Measurements from ENCODE around the gene DOK3. TPM values are rescaled to one million over a fixed set of nuclear protein-coding genes. Genes with fewer than 3 reads are reported as not detected.
A peak's percentile ranks its signal among the peaks of the same experiment; 100 is the strongest.

DOK3 gene
- polyA plus RNA-seq, 3 donors from 2014 or later, result 0.48 to 1.3 TPM; not detected in 1

GRCh38 chr5:177528631-177529030 lies 19.0 kb upstream of the DOK3 start:
- Mint-ChIP-seq H3K36me3 (peaks cover 0 to 23% (median 10%) of the 10 kb centered on the region in 3 donors), H3K4me3 (no peak overlapping the region), H3K27ac (no peak overlapping the region), H3K4me1 (peaks cover 2 to 6% of the 10 kb centered on the region in 2 donors), H3K9me3 (no peaks in the 10 kb centered on the region), H3K27me3 (ENCODE audit: low read depth in 3 of 3) (no peaks in the 10 kb centered on the region)
- DNase-seq, result no peak

GRCh38 chr5:177527595-177527994 lies 18.0 kb upstream of the DOK3 start:
- Mint-ChIP-seq H3K4me1 (peaks cover 2 to 6% of the 10 kb centered on the region in 2 donors), H3K27me3 (ENCODE audit: low read depth in 3 of 3) (no peaks in the 10 kb centered on the region), H3K9me3 (no peaks in the 10 kb centered on the region), H3K27ac (no peak overlapping the region), H3K4me3 (no peak overlapping the region), H3K36me3 (peaks cover 0 to 18% (median 10%) of the 10 kb centered on the region in 3 donors)
- no peak for DNase-seq

GRCh38 chr5:177526791-177527190 lies 17.2 kb upstream of the DOK3 start:
- Mint-ChIP-seq H3K4me1 (peaks cover 2 to 3% of the 10 kb centered on the region in 2 donors), H3K27me3 (ENCODE audit: low read depth in 3 of 3) (peaks cover 0 to 2% (median 0%) of the 10 kb centered on the region in 3 donors), H3K36me3 (peaks cover 0 to 14% (median 7%) of the 10 kb centered on the region in 3 donors), H3K4me3 (no peak overlapping the region), H3K9me3 (no peaks in the 10 kb centered on the region), H3K27ac (no peak overlapping the region)
- DNase-seq, result no peak

- Mint-ChIP-seq H3K36me3 (peaks cover 0 to 14% (median 6%) of the 10 kb centered on the region in 3 donors), H3K4me3 (no peak overlapping the region), H3K27me3 (ENCODE audit: low read depth in 3 of 3) (peaks cover 0 to 2% (median 0%) of the 10 kb centered on the region in 3 donors), H3K9me3 (no peaks in the 10 kb centered on the region), H3K27ac (no peak overlapping the region), H3K4me1 (peaks cover 7 to 9% of the 10 kb centered on the region in 2 donors)
- no peak for DNase-seq
Measured at GRCh38 chr5:177526191-177526590, 16.6 kb upstream of the DOK3 start.

GRCh38 chr5:177524941-177525655 lies 15.5 kb upstream of the DOK3 start:
- peaks cover 0 to 2% (median 0%) of the 10 kb centered on the region in 3 donors for H3K27me3 Mint-ChIP-seq (ENCODE audit: low read depth in 3 of 3)
- H3K4me3 Mint-ChIP-seq, result no peak overlapping the region
- H3K27ac Mint-ChIP-seq, result no peak overlapping the region
- H3K4me1 Mint-ChIP-seq, result peaks cover 17 to 18% of the 10 kb centered on the region in 2 donors
- H3K9me3 Mint-ChIP-seq, result no peaks in the 10 kb centered on the region
- no peak for DNase-seq
- H3K36me3 Mint-ChIP-seq, result peaks cover 0 to 5% (median 3%) of the 10 kb centered on the region in 3 donors

- no peak for DNase-seq
- peaks cover 0 to 2% (median 0%) of the 10 kb centered on the region in 3 donors for H3K27me3 Mint-ChIP-seq (ENCODE audit: low read depth in 3 of 3)
Measured at GRCh38 chr5:177524539-177524900, 14.9 kb upstream of the DOK3 start.

GRCh38 chr5:177523711-177524538 lies 14.3 kb upstream of the DOK3 start:
- H3K36me3 Mint-ChIP-seq, result no peaks in the 10 kb centered on the region
- H3K4me1 Mint-ChIP-seq, result peaks cover 20 to 27% of the 10 kb centered on the region in 2 donors
- H3K27me3 Mint-ChIP-seq (ENCODE audit: low read depth in 3 of 3), result peaks cover 0 to 2% (median 0%) of the 10 kb centered on the region in 3 donors
- DNase-seq, result no peak
- H3K27ac Mint-ChIP-seq, result peak overlapping the region in 1 of 6 donors; percentile 57
- no peak overlapping the region for H3K4me3 Mint-ChIP-seq
- no peaks in the 10 kb centered on the region for H3K9me3 Mint-ChIP-seq

More at GRCh38 chr5:177524539-177524900, 14.9 kb upstream of the DOK3 start:
- Mint-ChIP-seq H3K27ac (no peak overlapping the region), H3K4me3 (no peak overlapping the region), H3K4me1 (peaks cover 18 to 21% of the 10 kb centered on the region in 2 donors), H3K9me3 (no peaks in the 10 kb centered on the region), H3K36me3 (peaks cover 0 to 3% (median 3%) of the 10 kb centered on the region in 3 donors)

- no peak for DNase-seq
- Mint-ChIP-seq H3K4me1 (peaks cover 34 to 45% of the 10 kb centered on the region in 2 donors), H3K9me3 (no peaks in the 10 kb centered on the region), H3K36me3 (peaks cover 0 to 5% (median 0%) of the 10 kb centered on the region in 3 donors), H3K4me3 (peak overlapping the region in 1 of 5 donors; percentile 55), H3K27ac (peak overlapping the region in 3 of 6 donors; percentile 14 to 83 (median 59)), H3K27me3 (ENCODE audit: low read depth in 3 of 3) (peaks cover 0 to 8% (median 3%) of the 10 kb centered on the region in 3 donors)
Measured at GRCh38 chr5:177520916-177521513, 11.4 kb upstream of the DOK3 start.

GRCh38 chr5:177520271-177520670 lies 10.6 kb upstream of the DOK3 start:
- Mint-ChIP-seq H3K4me3 (peak overlapping the region in 1 of 5 donors; percentile 14), H3K9me3 (no peaks in the 10 kb centered on the region), H3K4me1 (peaks cover 40 to 53% of the 10 kb centered on the region in 2 donors), H3K27ac (peak overlapping the region in 5 of 6 donors; percentile 35 to 83 (median 59)), H3K36me3 (peaks cover 0 to 5% (median 3%) of the 10 kb centered on the region in 3 donors), H3K27me3 (ENCODE audit: low read depth in 3 of 3) (peaks cover 0 to 8% (median 3%) of the 10 kb centered on the region in 3 donors)
- DNase-seq, result no peak

- peaks cover 42 to 57% of the 10 kb centered on the region in 2 donors for H3K4me1 Mint-ChIP-seq
- H3K27me3 Mint-ChIP-seq (ENCODE audit: low read depth in 3 of 3), result peaks cover 0 to 8% (median 3%) of the 10 kb centered on the region in 3 donors
- H3K4me3 Mint-ChIP-seq, result peak overlapping the region in 1 of 5 donors; percentile 6
- H3K9me3 Mint-ChIP-seq, result no peaks in the 10 kb centered on the region
- peak overlapping the region in 4 of 6 donors; percentile 40 to 67 (median 58) for H3K27ac Mint-ChIP-seq
- no peak for DNase-seq
- peaks cover 0 to 5% (median 3%) of the 10 kb centered on the region in 3 donors for H3K36me3 Mint-ChIP-seq
Measured at GRCh38 chr5:177519463-177520235, 10.0 kb upstream of the DOK3 start.

- H3K27me3 Mint-ChIP-seq (ENCODE audit: low read depth in 3 of 3), result peaks cover 1 to 8% (median 3%) of the 10 kb centered on the region in 3 donors
- peak within 1 kb of the TSS; percentile 95 to 99 (median 99) for H3K4me3 Mint-ChIP-seq
- H3K4me1 Mint-ChIP-seq, result peaks cover 44 to 61% of the 10 kb centered on the region in 2 donors
- H3K36me3 Mint-ChIP-seq, result peaks cover 0 to 11% (median 8%) of the 10 kb centered on the region in 3 donors
- peak; percentile 94 to 96 (median 95) for DNase-seq
- H3K27ac Mint-ChIP-seq, result peak within 1 kb of the TSS; percentile 86 to 96 (median 93)
- H3K9me3 Mint-ChIP-seq, result no peaks in the 10 kb centered on the region
Measured at GRCh38 chr5:177516601-177517568, 7.3 kb upstream of the DOK3 start, which contains the start of gene DDX41. Gene DDX41, minus strand, starts transcription at chr5:177516961. Its CDS starts 16 bp downstream, at chr5:177516945.

GRCh38 chr5:177515580-177515979 lies 6.0 kb upstream of the DOK3 start:
- peaks cover 3 to 9% (median 3%) of the 10 kb centered on the region in 3 donors for H3K27me3 Mint-ChIP-seq (ENCODE audit: low read depth in 3 of 3)
- H3K9me3 Mint-ChIP-seq, result no peaks in the 10 kb centered on the region
- peaks cover 31 to 48% of the 10 kb centered on the region in 2 donors for H3K4me1 Mint-ChIP-seq
- DNase-seq, result no peak
- H3K27ac Mint-ChIP-seq, result peak overlapping the region in 4 of 6 donors; percentile 5 to 94 (median 33)
- H3K36me3 Mint-ChIP-seq, result peaks cover 8 to 22% (median 9%) of the 10 kb centered on the region in 3 donors
- peak overlapping the region; percentile 95 to 99 (median 99) for H3K4me3 Mint-ChIP-seq

Measured in immature natural killer cell (primary cell).